Activated CD8-positive, alpha-beta T cell treated with anti-CD3 and anti-CD28 coated beads, Interleukin-2, amount 10 ng/mL, durations not matched to agents 7 days and 5 days (primary cell): Measurements from ENCODE around the gene GSTM3. TPM values are rescaled to one million over a fixed set of nuclear protein-coding genes. Genes with fewer than 3 reads are reported as not detected.
A peak's percentile ranks its signal among the peaks of the same experiment; 100 is the strongest.
"Not testable (repeated sequence)": the region's sequence is repeated elsewhere in the genome, so short reads cannot be mapped to it uniquely, and the experiment has no call there.

Source experiments
- ATAC-seq: fragments of 150-1000 bp; cut with Tn5 transposase; one replicate; pipeline ENCODE4 v1.10.0; 2021; ENCODE audit warnings: moderate library complexity
- CTCF ChIA-PET: fragments of 350-600 bp; sonication (Branson Sonifier 250); formaldehyde crosslinking; loops from one replicate; lab custom pipeline; 2021; ENCODE audit warnings: antibody characterized with exemption; lab: Charles Lee
- POLR2A ChIA-PET: fragments of 350-600 bp; sonication (Branson Sonifier 250); formaldehyde crosslinking; loops from one replicate; lab custom pipeline; 2021; ENCODE audit warnings: antibody characterized with exemption; lab: Charles Lee
- DNase-seq: peaks from one replicate; pipeline ENCODE4 v3.0.0-alpha.2; 2020
- H3K27ac Mint-ChIP-seq: one replicate; pipeline ENCODE4 v1.8.0; 2021; ENCODE audit warnings: mild to moderate bottlenecking, mixed read lengths
- H3K27me3 Mint-ChIP-seq: one replicate; pipeline ENCODE4 v1.8.0; 2021; ENCODE audit warnings: low read depth, mixed read lengths
- H3K36me3 Mint-ChIP-seq: one replicate; pipeline ENCODE4 v1.8.0; 2021; ENCODE audit warnings: low read depth, mixed read lengths
- H3K4me1 Mint-ChIP-seq: one replicate; pipeline ENCODE4 v1.8.0; 2021; ENCODE audit warnings: low read depth, mixed read lengths
- H3K4me3 Mint-ChIP-seq: one replicate; pipeline ENCODE4 v1.8.0; 2021; ENCODE audit warnings: mild to moderate bottlenecking, mixed read lengths
- H3K9me3 Mint-ChIP-seq: one replicate; pipeline ENCODE4 v1.8.0; 2022; ENCODE audit warnings: mixed read lengths; ENCODE audit not compliant: insufficient read depth
- total RNA-seq, 2 experiments: library from RNA; stranded (reverse); gene quantifications; one replicate each; pipeline ENCODE4 v1.2.3, GENCODE V29; 2021

The GSTM3 gene
- total RNA-seq, 2 experiments from 2014 or later: 5.8 to 7.6 TPM

DNA sequence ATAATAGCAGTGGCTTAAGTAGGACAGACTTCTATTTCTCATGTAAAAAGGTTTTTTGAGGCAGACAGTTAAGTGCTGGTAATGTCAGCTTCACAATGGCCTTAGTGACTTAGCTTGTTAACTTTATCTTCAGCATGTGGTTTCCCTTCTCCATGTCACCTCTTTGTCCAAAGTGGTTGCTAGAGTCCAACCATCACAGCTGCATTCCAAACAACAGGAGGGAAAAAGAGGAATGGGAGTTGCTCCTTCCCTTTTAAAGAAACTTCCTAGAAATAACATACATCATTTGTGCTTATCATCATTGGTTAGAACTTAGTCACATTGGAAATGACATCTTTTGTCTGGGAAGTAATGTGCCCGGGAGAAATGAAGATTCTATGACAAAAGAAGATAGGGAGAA, 18.9 kb downstream of the GSTM3 start:
- no peak for DNase-seq
- no peak overlapping the region for H3K27ac Mint-ChIP-seq
- H3K4me1 Mint-ChIP-seq: no peaks in the 10 kb centered on the region
- H3K9me3 Mint-ChIP-seq: no peaks in the 10 kb centered on the region
- no peaks in the 10 kb centered on the region for H3K36me3 Mint-ChIP-seq
- H3K4me3 Mint-ChIP-seq: no peak overlapping the region
- peaks cover 10% of the 10 kb centered on the region for H3K27me3 Mint-ChIP-seq
- ATAC-seq: no peak
- ChIA-PET CTCF (interaction anchor here (2.1 kb wide), 1 partner anchor 81 kb away, joined by 10 read pairs; no protein-coding TSS in a partner anchor), POLR2A (no interaction called here)

DNA sequence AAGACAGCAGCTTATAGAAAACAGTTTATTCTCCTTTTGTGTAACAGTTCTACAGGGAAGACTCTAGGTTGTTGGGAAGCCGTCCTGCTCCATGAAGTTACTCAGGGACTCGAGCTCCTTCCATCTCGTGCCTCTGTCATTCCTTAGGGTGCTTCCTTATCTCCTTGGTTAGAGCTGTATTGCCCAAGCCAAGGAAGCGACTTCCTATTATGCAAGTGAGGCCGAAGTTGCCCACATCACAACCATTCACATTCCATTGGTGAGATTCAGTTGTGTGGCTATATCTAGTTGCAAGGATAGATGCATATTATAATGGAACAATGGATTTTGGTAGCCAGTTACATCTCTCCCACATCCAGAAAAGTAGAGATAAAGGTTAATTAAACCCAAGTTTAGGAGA, 19.8 kb downstream of the GSTM3 start:
- ChIA-PET POLR2A (no interaction called here), CTCF (interaction anchor here (0.9 to 2.1 kb wide), 2 partner anchors 53 to 80 kb away, joined by 3 to 10 read pairs; no protein-coding TSS in a partner anchor)
- no peak for ATAC-seq
- Mint-ChIP-seq H3K4me3 (no peak overlapping the region), H3K27ac (no peak overlapping the region), H3K27me3 (peaks cover 8% of the 10 kb centered on the region), H3K4me1 (no peaks in the 10 kb centered on the region), H3K36me3 (no peaks in the 10 kb centered on the region), H3K9me3 (no peaks in the 10 kb centered on the region)
- DNase-seq: no peak

DNA sequence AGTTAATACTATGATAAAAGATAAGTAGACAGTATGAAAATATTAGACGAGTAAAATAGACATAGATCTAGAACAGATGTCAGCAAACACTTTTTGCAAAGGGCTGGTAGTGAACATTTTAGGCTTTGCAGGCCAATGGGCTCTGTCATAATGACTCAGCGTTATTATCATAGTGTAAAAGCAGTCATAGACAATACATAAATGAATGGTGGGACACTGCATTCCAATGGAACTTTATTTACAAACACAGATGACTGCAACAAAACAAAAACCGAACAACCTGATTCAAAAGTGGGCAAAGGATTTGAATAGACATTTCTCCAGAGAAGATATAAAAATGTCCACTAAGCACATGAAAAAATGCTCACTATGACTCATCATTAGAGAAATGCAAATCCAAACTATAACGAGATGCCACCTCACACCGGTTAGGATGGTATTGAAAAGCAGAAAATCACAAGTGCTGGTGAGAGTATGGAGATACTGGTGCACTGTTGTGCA, 21.5 kb downstream of the GSTM3 start:
- ATAC-seq (no peak), DNase-seq (no peak)
- H3K36me3 Mint-ChIP-seq: no peaks in the 10 kb centered on the region
- peaks cover 7% of the 10 kb centered on the region for H3K27me3 Mint-ChIP-seq
- H3K9me3 Mint-ChIP-seq: no peaks in the 10 kb centered on the region
- no peaks in the 10 kb centered on the region for H3K4me1 Mint-ChIP-seq
- H3K27ac Mint-ChIP-seq: no peak overlapping the region
- ChIA-PET CTCF (interaction anchor here (1.0 kb wide), 1 partner anchor 187 kb away, joined by 3 read pairs; no protein-coding TSS in a partner anchor), POLR2A (no interaction called here)
- no peak overlapping the region for H3K4me3 Mint-ChIP-seq

DNA sequence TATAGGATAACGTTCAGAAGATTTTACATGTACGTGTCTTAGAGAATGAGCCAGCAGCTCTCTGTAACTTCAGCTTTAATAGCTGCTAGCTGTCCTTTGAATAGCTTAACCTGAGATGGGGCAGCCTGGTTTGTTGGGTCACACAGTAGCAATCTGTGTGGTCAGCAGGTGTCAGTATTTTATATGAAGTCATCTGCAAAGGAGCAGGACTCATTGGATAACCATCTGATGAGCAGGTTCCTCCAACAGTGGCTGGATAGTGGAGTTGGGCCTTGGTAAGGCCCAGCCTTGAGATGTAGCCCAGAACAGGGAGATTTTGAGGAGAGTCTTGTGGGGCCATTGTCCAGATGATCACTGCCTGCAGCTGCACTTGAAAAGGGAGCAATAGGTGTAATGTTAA, 22.3 kb downstream of the GSTM3 start:
- ATAC-seq: no peak
- Mint-ChIP-seq H3K36me3 (no peaks in the 10 kb centered on the region), H3K27ac (peak overlapping the region; percentile 47), H3K9me3 (no peaks in the 10 kb centered on the region), H3K4me3 (no peak overlapping the region), H3K4me1 (no peaks in the 10 kb centered on the region), H3K27me3 (peaks cover 13% of the 10 kb centered on the region)
- no peak for DNase-seq
- ChIA-PET CTCF (interaction anchor here (1.5 to 2.9 kb wide), 3 partner anchors 56 to 266 kb away, joined by 4 to 11 read pairs (median 7); partner anchors contain the start of gene AHCYL1), POLR2A (no interaction called here)

DNA sequence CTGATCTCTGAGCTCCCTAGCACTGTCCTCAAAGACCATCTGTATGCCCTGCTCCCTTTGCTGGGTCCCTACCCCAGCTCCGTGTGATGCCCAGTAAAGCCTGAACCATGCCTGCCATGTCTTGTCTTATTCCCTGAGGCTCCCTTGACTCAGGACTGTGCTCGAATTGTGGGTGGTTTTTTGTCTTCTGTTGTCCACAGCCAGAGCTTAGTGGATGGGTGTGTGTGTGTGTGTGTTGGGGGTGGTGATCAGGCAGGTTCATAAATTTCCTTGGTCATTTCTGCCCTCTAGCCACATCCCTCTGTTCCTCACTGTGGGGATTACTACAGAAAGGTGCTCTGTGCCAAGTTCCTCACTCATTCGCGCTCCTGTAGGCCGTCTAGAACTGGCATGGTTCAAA, 23.1 kb downstream of the GSTM3 start:
- Mint-ChIP-seq H3K4me1 (no peaks in the 10 kb centered on the region), H3K4me3 (no peak overlapping the region), H3K9me3 (no peaks in the 10 kb centered on the region), H3K27ac (no peak overlapping the region), H3K27me3 (peaks cover 16% of the 10 kb centered on the region), H3K36me3 (no peaks in the 10 kb centered on the region)
- POLR2A ChIA-PET: no interaction called here
- DNase-seq (no peak), ATAC-seq (no peak)
- CTCF ChIA-PET: interaction anchor here (1.5 to 2.9 kb wide), 3 partner anchors 56 to 267 kb away, joined by 4 to 11 read pairs (median 7); partner anchors contain the start of gene AHCYL1

DNA sequence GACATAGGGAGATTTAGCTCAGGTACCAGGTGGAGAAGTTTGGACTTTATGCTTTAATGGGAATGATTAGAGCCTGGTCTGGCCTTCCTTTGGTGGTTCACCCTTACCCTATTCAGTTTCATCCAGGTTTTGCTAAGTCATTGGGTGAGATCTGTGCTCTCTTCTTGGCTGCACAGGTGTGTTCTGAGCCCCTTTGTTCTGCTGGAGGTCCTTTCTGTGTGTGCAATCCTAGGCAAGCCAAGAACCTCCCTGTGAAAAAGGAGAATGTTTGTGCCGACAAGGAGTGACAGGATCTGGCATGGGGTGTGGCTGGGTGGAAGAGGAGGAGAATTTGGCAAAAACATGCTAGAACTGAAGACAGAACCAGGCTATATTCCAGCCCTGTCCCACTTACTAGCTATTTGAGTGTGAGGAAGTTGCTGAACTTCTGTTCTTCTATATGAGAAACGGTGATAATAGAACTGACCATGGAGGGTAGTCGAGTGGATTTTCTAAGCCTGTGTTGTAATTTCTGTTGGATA, 24.2 kb downstream of the GSTM3 start:
- DNase-seq: no peak
- H3K4me1 Mint-ChIP-seq: peaks cover 2% of the 10 kb centered on the region
- POLR2A ChIA-PET: no interaction called here
- H3K9me3 Mint-ChIP-seq: no peaks in the 10 kb centered on the region
- no peak overlapping the region for H3K4me3 Mint-ChIP-seq
- no peak for ATAC-seq
- H3K27me3 Mint-ChIP-seq: peaks cover 13% of the 10 kb centered on the region
- CTCF ChIA-PET: interaction anchor here (2.9 kb wide), 1 partner anchor 76 kb away, joined by 11 read pairs; no protein-coding TSS in a partner anchor
- H3K27ac Mint-ChIP-seq: no peak overlapping the region
- H3K36me3 Mint-ChIP-seq: no peaks in the 10 kb centered on the region

DNA sequence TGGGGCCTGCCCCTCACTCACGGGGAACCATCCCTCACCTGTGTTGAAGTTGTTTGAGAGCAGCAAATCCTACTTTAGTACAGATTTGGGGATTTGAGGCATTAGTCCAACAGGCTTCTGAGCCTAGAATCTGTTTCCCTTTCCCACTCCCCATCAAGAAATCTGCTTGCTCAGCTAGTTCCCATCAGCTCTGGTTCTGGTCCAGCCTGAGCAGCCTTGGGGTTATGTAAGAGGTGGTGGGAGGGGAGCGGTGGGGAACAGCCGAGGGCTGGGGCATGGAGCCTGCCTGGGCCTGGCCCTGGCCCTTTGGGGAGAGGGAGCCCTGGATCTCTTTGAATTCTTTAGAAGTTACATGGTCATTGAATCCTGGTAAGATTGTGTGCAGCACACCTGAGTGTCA, 24.7 kb downstream of the GSTM3 start:
- ATAC-seq (no peak), DNase-seq (no peak)
- Mint-ChIP-seq H3K4me3 (no peak overlapping the region), H3K4me1 (peaks cover 2% of the 10 kb centered on the region), H3K27ac (no peak overlapping the region), H3K27me3 (peaks cover 13% of the 10 kb centered on the region), H3K9me3 (no peaks in the 10 kb centered on the region), H3K36me3 (no peaks in the 10 kb centered on the region)
- CTCF ChIA-PET: interaction anchor here (2.9 kb wide), 1 partner anchor 76 kb away, joined by 11 read pairs; no protein-coding TSS in a partner anchor
- POLR2A ChIA-PET: no interaction called here

DNA sequence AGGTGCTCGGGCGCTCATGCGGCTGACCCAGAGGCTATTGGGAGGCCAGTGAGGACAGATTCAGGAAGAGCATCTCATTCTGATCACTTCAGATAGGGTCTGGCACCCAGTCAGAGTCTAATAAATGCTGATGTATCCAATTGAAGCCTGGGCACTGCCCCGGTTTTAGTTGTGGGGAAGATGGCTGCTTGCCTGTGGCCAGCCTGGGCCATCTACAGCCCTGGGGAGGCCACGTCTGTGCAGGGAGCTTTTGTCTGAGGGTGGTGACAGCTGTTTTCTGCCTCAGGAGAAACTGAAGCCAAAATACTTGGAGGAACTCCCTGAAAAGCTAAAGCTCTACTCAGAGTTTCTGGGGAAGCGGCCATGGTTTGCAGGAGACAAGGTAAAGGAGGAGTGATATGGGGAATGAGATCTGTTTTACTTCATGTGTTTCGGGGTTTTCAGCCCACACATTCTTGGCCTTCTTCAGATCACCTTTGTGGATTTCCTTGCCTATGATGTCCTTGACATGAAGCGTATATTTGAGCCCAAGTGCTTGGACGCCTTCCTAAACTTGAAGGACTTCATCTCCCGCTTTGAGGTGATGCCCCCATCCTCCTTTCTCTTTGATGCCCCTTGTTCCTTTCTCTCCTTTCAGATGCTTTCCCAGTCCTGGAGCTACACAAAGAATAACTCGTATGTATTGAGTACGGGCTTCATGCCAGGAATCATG, 26.0 kb downstream of the GSTM3 start:
- Mint-ChIP-seq H3K4me3 (no peak overlapping the region), H3K27ac (no peak overlapping the region), H3K4me1 (peaks cover 2% of the 10 kb centered on the region), H3K36me3 (no peaks in the 10 kb centered on the region), H3K9me3 (no peaks in the 10 kb centered on the region), H3K27me3 (peaks cover 13% of the 10 kb centered on the region)
- DNase-seq (no peak), ATAC-seq (no peak)
- POLR2A ChIA-PET: no interaction called here
- CTCF ChIA-PET: interaction anchor here (1.1 kb wide), 1 partner anchor 270 kb away, joined by 3 read pairs; the partner anchor contains the start of gene AHCYL1

DNA sequence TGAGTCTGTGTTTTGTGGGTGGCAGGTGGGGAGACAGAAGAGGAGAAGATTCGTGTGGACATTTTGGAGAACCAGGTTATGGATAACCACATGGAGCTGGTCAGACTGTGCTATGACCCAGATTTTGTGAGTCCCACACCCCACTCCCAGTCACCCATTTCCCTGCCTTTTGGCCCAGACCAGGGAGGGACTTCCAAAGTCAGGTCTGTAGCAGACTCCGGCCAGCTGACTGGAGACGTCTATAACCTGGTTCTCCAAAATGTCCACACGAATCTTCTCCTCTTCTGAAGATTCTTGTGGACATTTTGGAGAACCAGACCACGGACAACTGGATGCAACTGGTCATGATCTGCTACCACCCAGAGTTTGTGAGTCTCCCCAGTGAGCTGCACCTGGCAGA, 27.2 kb downstream of the GSTM3 start:
- POLR2A ChIA-PET: no interaction called here
- ATAC-seq: no peak
- CTCF ChIA-PET: interaction anchor here (1.1 kb wide), 1 partner anchor 271 kb away, joined by 3 read pairs; the partner anchor contains the start of gene AHCYL1
- Mint-ChIP-seq H3K27ac (no peak overlapping the region), H3K9me3 (peaks cover 2% of the 10 kb centered on the region), H3K36me3 (peaks cover 4% of the 10 kb centered on the region), H3K27me3 (peaks cover 13% of the 10 kb centered on the region), H3K4me1 (peaks cover 2% of the 10 kb centered on the region), H3K4me3 (no peak overlapping the region)
- DNase-seq: no peak

DNA sequence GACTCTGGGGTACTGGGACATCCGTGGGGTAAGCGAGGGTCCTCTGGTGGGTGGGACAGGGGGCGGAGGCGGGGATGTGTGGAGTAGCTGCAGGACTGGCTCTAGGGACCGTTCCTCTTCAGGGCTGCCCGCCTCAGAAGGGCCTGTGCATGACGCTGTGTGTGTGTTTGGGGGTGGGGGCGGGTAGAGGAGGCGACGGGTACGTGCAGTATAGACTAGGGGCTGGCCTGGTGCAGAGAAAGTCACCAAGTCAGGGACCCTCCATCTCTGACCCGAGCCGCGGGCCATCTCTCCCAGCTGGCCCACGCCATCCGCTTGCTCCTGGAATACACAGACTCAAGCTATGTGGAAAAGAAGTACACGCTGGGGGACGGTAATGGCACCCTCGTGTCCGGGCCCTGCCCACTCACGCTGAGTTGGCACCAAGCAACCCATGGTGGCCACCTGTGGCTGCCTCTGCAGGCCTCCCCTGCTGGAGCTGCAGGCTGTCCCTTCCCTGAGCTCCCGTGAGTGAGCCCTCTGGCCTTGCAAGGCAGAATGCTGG, 28.4 kb downstream of the GSTM3 start:
- no peak overlapping the region for H3K27ac Mint-ChIP-seq
- H3K27me3 Mint-ChIP-seq: peaks cover 13% of the 10 kb centered on the region
- no peak for DNase-seq
- H3K4me3 Mint-ChIP-seq: no peak overlapping the region
- ChIA-PET POLR2A (no interaction called here), CTCF (no interaction called here)
- peaks cover 7% of the 10 kb centered on the region for H3K9me3 Mint-ChIP-seq
- no peak for ATAC-seq
- H3K4me1 Mint-ChIP-seq: peaks cover 2% of the 10 kb centered on the region
- peaks cover 4% of the 10 kb centered on the region for H3K36me3 Mint-ChIP-seq

DNA sequence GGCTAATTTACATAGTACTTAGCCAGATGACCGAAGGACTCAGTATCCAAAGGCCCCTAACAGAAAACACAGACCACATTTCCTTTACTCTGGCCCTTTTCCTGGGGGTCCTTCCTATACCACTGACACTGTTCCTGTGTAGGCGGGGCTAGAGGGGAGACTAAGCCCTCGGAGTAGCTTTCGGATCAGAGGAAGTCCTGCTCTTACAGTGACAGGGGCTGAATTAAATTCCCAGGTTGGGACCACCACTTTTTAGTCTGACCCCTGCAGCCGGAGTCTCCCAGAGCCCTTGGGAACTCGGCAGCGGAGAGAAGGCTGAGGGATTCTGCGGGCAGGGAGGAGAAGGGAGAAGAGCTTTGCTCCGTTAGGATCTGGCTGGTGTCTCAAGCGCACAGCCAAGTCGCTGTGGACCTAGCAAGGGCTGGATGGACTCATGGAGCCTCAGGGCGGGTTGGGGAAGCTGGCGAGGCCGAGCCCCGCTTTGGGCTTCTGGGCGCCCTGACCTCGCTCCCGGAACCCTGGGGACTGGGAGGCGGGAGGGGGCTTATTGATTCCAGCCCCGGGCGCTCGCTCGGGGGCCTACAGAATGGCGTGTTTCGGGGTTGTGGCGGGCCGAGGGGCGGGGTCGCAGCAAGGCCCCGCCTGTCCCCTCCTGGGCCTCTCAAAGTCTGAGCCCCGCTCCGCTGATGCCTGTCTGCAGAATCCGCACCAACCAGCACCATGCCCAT, 29.1 kb downstream of the GSTM3 start, which contains the start of gene GSTM5:
TSS of gene GSTM5 (plus strand) at position 659 of the 728 bp plus-strand sequence. CDS start at position 721, 62 bp downstream.
- H3K36me3 Mint-ChIP-seq, H3K9me3 Mint-ChIP-seq, POLR2A ChIA-PET, H3K4me1 Mint-ChIP-seq, DNase-seq, ATAC-seq, CTCF ChIA-PET, H3K27ac Mint-ChIP-seq: not testable (repeated sequence)
- Mint-ChIP-seq H3K4me3 (peak within 1 kb of the TSS; percentile 40), H3K27me3 (peaks cover 13% of the 10 kb centered on the region)
